Pancreas (tissue), 10 donors: ENCODE results near the gene CAPRIN2. TPM values are rescaled to one million over a fixed set of nuclear protein-coding genes. Genes with fewer than 3 reads are reported as not detected.

ENCODE experiments used
- ATAC-seq, 4 donors: fragments of 200-7000 bp; cut with Tn5 transposase; one replicate each; pipeline versions ENCODE4 v1.8.0 to v1.9.1; 2020; ENCODE audit warnings: mild to moderate bottlenecking in 4 of 4, moderate library complexity in 4 of 4
- DNase-seq, 6 donors: peaks; one replicate each; pipeline ENCODE4 v3.0.0-alpha.2; 2020
- FAIRE-seq: peaks from 2 replicates; lab custom pipeline; 2012; peaks lifted over from hg19 to GRCh38; lab: Jason Lieb, UNC
- H3K27ac ChIP-seq, 4 donors: fragments of 200-600 bp; sonication (generic); 1 replicate in 3 of 4; 2 replicates in 1 of 4; pipeline versions ENCODE4 v1.5.0 to v1.8.0; 2020
- H3K27me3 ChIP-seq, 4 donors: fragments of 200-600 bp; one replicate each; pipeline ENCODE4 v1.8.0; 2021
- H3K36me3 ChIP-seq, 3 donors: fragments of 200-600 bp; sonication (generic) in 1 of 3; one replicate each; pipeline versions ENCODE4 v1.5.0 to v1.8.0; 2020 to 2021
- H3K4me1 ChIP-seq, 3 donors: fragments of 200-600 bp; one replicate each; pipeline ENCODE4 v1.8.0; 2021
- H3K4me3 ChIP-seq, 4 donors: fragments of 200-600 bp; sonication (generic) in 2 of 4; one replicate each; pipeline versions ENCODE4 v1.5.0 to v1.8.0; 2020 to 2021
- H3K9me3 ChIP-seq, 4 donors: fragments of 200-600 bp; one replicate each; pipeline ENCODE4 v1.8.0; 2021
- CTCF ChIP-seq, 4 donors: fragments of 200-600 bp; sonication (generic) in 3 of 4; IDR thresholded peaks; one replicate each; pipeline versions ENCODE4 v1.5.0 to v1.8.0; 2021; ENCODE audit warnings: antibody characterized with exemption in 4 of 4
- WGBS, 2 donors: extraction: QIAGEN DNeasy Blood & Tissue Kit; methylation state at CpG; one replicate each; pipeline ENCODE4 v1.1.7; 2013; 5-methylcytosine and 5-hydroxymethylcytosine counted together
- intact Hi-C, 3 donors: fragments of 100-400 bp; cut with DNase I; formaldehyde crosslinking; loops; one replicate each; pipeline versions ENCODE4 v1.11.1 to v1.14.2; 2022
- polyA plus RNA-seq, 2 donors: library from polyadenylated mRNA; stranded (reverse); fragments of 200-250 nt; gene quantifications; one replicate each; pipeline ENCODE4 v1.2.3, GENCODE V29; 2013
- total RNA-seq, 6 donors: library from RNA; stranded (reverse); fragmentation: NEBNext Ultra II Directional in 4 of 6; extraction: Animal tissue kit (Norgen Biotek cat#: 25700) in 4 of 6; gene quantifications; one replicate each; pipeline versions ENCODE4 v1.2.1 to v1.2.4, GENCODE V29; 2021 to 2023
- donor health status: healthy with polysubstance abuse.
- donor health status: DM: no; HTN: no; CAD: no; lungs with moderate emphysema.
- donor health status: DM: no; HTN: no; CAD: no.
- donor health status: control.
- donor health status: control.
- donor health status: Bipolar disorder and iron deficiency.
- donor health status: DM: yes; HTN: yes; CAD: no.
- donor health status: DM: no; HTN: no; CAD: no.
- donor health status: DM: no; HTN: no; CAD: no.
- donor health status: DM: yes; HTN: yes; CAD: no.

The CAPRIN2 gene
- total and polyA plus RNA-seq, 8 donors, result 5.7 to 25.6 (median 10.8) TPM

GRCh38 chr12:30679241-30679640 lies 75.5 kb downstream of the CAPRIN2 start:
- no peak overlapping the region for H3K4me3 ChIP-seq
- no peaks in the 10 kb centered on the region for H3K27me3 ChIP-seq
- ATAC-seq (no peak), DNase-seq (no peak), FAIRE-seq (no peak)
- H3K36me3 ChIP-seq, result peaks cover 0 to 33% (median 0%) of the 10 kb centered on the region in 3 donors
- H3K4me1 ChIP-seq, result no peaks in the 10 kb centered on the region
- H3K9me3 ChIP-seq, result no peaks in the 10 kb centered on the region
- WGBS, 2 donors, result 80 to 87% methylated on average over 1 of the region's 1 CpG
- intact Hi-C loops, result no loop called here
- no peak overlapping the region for H3K27ac ChIP-seq
- no peak for TF ChIP-seq CTCF (IDR thresholded peaks at IDR 0.05)

GRCh38 chr12:30678221-30678620 lies 76.5 kb downstream of the CAPRIN2 start:
- TF ChIP-seq CTCF (IDR thresholded peaks at IDR 0.05), result no peak
- Histone ChIP-seq H3K27me3 (no peaks in the 10 kb centered on the region), H3K4me3 (no peak overlapping the region), H3K36me3 (peaks cover 0 to 37% (median 0%) of the 10 kb centered on the region in 3 donors), H3K4me1 (no peaks in the 10 kb centered on the region), H3K9me3 (no peaks in the 10 kb centered on the region), H3K27ac (no peak overlapping the region)
- ATAC-seq, result no peak
- no peak for FAIRE-seq
- intact Hi-C loops, result no loop called here
- 89 to 96% methylated on average over 1 of the region's 1 CpG for WGBS, 2 donors
- no peak for DNase-seq

GRCh38 chr12:30661210-30661609 lies 93.5 kb downstream of the CAPRIN2 start:
- Histone ChIP-seq H3K9me3 (no peaks in the 10 kb centered on the region), H3K36me3 (peaks cover 0 to 5% (median 0%) of the 10 kb centered on the region in 3 donors), H3K4me1 (no peaks in the 10 kb centered on the region), H3K27ac (no peak overlapping the region), H3K4me3 (no peak overlapping the region), H3K27me3 (no peaks in the 10 kb centered on the region)
- intact Hi-C loops, result no loop called here
- WGBS, 2 donors, result 73 to 74% methylated on average over 4 of the region's 4 CpGs
- DNase-seq (no peak), ATAC-seq (no peak), FAIRE-seq (peak; percentile 57)
- no peak for TF ChIP-seq CTCF (IDR thresholded peaks at IDR 0.05)

Other genes starting within 250 kb of the CAPRIN2 start
- gene IPO8, start 59.1 kb downstream of the CAPRIN2 start, total RNA-seq, result 10 to 100 TPM; 20.8 to 41.4 (median 27.3) TPM
- 10 to 100 TPM in 1 of 2 donors, 1 to 10 TPM in 1; 6.1 to 11.0 TPM for gene IPO8, start 59.1 kb downstream of the CAPRIN2 start, polyA plus RNA-seq
- 1 to 10 TPM in 2 of 6 donors, under 1 TPM in 4; 0.13 to 2.2 (median 0.53) TPM for gene TSPAN11, start 171.8 kb upstream of the CAPRIN2 start, total RNA-seq
- gene TSPAN11, start 171.8 kb upstream of the CAPRIN2 start, polyA plus RNA-seq, result under 1 TPM; 0.23 to 0.61 TPM